ENCODE results near the gene HSPG2.

DNA sequence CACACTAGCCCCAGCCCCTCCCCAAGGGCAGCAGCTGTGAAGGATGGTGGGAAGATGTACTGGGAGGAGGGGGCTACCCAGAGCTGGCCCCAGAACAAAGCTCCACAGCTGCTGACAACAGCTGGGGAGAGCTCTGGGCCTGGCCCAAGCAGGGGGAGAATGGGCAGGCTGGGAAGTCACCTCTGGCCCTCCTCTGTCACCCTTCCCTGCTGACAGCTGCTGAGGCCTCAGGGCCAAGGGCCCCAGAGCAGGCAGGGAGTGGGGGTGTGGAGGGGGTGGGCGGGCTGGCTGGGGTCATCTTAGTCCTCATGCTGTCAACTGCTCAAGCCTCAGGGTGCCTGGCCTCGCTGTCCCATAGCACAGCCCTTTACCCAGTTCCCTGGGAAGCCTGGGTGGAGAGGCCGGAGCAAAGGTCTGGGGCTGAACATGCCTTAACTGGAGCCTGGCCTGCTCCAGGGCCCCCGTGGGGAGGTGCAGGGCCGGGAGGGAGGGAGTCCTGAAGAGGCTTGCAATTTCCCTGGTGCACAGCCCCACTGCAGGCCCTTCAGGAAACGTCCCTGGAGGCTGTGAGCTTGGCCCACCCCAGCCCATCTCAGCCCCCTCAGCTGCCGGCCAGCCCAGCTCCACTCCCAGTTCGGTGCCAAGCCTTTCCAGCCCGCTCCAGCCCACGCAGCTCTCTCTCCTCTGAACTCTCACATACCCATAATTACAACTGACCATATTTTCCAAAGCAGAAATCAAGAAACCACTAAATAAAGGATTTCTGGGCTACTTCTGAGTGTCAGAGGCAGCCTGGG lies 25.7 kb downstream of the HSPG2 start:
- no peak for TF ChIP-seq POLR2A (IDR thresholded peaks at IDR 0.05)
- TF ChIP-seq, protein P1, sequence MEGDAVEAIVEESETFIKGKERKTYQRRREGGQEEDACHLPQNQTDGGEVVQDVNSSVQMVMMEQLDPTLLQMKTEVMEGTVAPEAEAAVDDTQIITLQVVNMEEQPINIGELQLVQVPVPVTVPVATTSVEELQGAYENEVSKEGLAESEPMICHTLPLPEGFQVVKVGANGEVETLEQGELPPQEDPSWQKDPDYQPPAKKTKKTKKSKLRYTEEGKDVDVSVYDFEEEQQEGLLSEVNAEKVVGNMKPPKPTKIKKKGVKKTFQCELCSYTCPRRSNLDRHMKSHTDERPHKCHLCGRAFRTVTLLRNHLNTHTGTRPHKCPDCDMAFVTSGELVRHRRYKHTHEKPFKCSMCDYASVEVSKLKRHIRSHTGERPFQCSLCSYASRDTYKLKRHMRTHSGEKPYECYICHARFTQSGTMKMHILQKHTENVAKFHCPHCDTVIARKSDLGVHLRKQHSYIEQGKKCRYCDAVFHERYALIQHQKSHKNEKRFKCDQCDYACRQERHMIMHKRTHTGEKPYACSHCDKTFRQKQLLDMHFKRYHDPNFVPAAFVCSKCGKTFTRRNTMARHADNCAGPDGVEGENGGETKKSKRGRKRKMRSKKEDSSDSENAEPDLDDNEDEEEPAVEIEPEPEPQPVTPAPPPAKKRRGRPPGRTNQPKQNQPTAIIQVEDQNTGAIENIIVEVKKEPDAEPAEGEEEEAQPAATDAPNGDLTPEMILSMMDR (IDR thresholded peaks at IDR 0.05) = no peak
